Measurements from ENCODE around the gene CAMTA1. TPM values are rescaled to one million over a fixed set of nuclear protein-coding genes. Genes with fewer than 3 reads are reported as not detected.
A peak's percentile ranks its signal among the peaks of the same experiment; 100 is the strongest.

CAMTA1 gene
- total and polyA plus RNA-seq, 9 of the 15 experiments (the other 6 are each of a cell fraction or from before 2014, with no cell fraction given), result 43.9 to 161 (median 65.9) TPM

GRCh38 chr1:7487766-7488474 lies 702.7 kb downstream of the CAMTA1 start:
- Histone ChIP-seq H3K27ac (ENCODE audit: extremely low read depth, low read depth, low read length) (no peak overlapping the region), H3K9me1 (ENCODE audit: control insufficient read depth, insufficient read depth, low read length) (no peaks in the 10 kb centered on the region), H3K4me1 (replicated peaks in 1 of 2; ENCODE audit: control insufficient read depth in 2 of 2, insufficient read depth in 2 of 2, low read length in 2 of 2) (no peaks in the 10 kb centered on the region), H3K4me2 (ENCODE audit: insufficient read depth, low read length) (no peak overlapping the region), H2AFZ (ENCODE audit: low read depth, low read length) (no peak overlapping the region), H3K79me2 (ENCODE audit: control insufficient read depth, insufficient read depth, low read length) (no peaks in the 10 kb centered on the region), H3K9me3 (replicated peaks; ENCODE audit: control insufficient read depth, insufficient read depth, low read depth, low read length) (no peaks in the 10 kb centered on the region; the same call in 1 of the 2 replicates), H3K4me3 (no peak overlapping the region), H3K27me3 (ENCODE audit: control insufficient read depth in 2 of 2, insufficient read depth in 2 of 2, low read length in 2 of 2) (peaks cover 5 to 72% of the 10 kb centered on the region in 2 experiments; a peak in 3 of 5 replicates), H3K36me3 (ENCODE audit: control insufficient read depth, insufficient read depth, low read length) (no peaks in the 10 kb centered on the region), H4K20me1 (replicated peaks; ENCODE audit: control insufficient read depth, insufficient read depth, low read length) (no peaks in the 10 kb centered on the region), H3K9ac (ENCODE audit: insufficient read depth in 1 of 2, low read depth in 2 of 2, low read length in 2 of 2) (no peak overlapping the region)
- BruUV-seq (replicated peaks), result no TSS peak
- POLR2A ChIA-PET, result no interaction called here
- intact Hi-C loops (cut with micrococcal nuclease), result no loop called here
- FAIRE-seq, result no peak
- TF ChIP-seq MCM3 (IDR thresholded peaks at IDR 0.05) (no peak), COPS2 (conservative IDR thresholded peaks at IDR 0.05) (no peak), HMGN3 (IDR thresholded peaks at IDR 0.05; ENCODE audit: borderline replicate concordance, extremely low read depth, insufficient read length, low read depth, low read length) (no peak), ILK (tag; IDR thresholded peaks at IDR 0.05; ENCODE audit: borderline replicate concordance, low read depth) (no peak), AFF4 (CRISPR knock-in tag; IDR thresholded peaks at IDR 0.05) (no peak), KDM1A (IDR thresholded peaks at IDR 0.05) (no peak), ARNT (IDR thresholded peaks at IDR 0.05) (peak in 1 of 2 experiments; percentile 67; a peak in 1 of 4 replicates)
- whole genome bisulfite sequencing (ENCODE audit: insufficient coverage, low coverage, missing lambda C conversion rate), result 0% methylated on average over 7 of the region's 8 CpGs
- no peak for ATAC-seq
- no peak for DNase-seq (ENCODE audit: extremely low read depth in 1 of 4, low spot score in 3 of 4)
- CTCF ChIA-PET (ENCODE audit: low intra/inter-chr PET ratio), result no interaction called here
- in situ Hi-C loops (cut with MboI), result no loop called here
